Measurements from ENCODE around the gene GALT. TPM values are rescaled to one million over a fixed set of nuclear protein-coding genes. Genes with fewer than 3 reads are reported as not detected.
A peak's percentile ranks its signal among the peaks of the same experiment; 100 is the strongest.

Gene GALT
- total and polyA plus RNA-seq, 8 donors, result 42.8 to 81.6 (median 67.5) TPM

DNA sequence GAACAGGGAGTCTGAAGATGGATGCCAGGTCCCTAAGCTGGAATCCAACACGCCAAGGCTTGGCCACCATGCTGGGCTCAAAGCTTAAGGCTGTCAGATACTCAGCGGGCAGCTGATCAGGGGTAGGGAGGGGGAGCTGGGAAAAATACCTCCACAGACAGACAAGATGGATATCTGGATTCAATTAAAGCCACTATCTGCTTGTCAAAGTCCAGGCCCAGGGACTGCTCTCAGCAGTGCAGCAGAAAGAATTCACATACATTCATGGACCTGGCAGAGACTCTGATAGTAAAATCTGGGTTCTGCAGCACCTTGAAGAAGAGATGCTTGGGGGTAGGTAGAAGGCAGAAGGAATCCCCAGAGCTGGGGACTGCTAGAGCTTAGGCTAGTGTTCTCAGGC lies 31.3 kb upstream of the GALT start:
- no peak overlapping the region for H3K4me3 ChIP-seq
- peaks cover 5 to 30% of the 10 kb centered on the region in 2 donors for H3K4me1 ChIP-seq
- no peaks in the 10 kb centered on the region for H3K27me3 ChIP-seq
- peaks cover 0 to 45% of the 10 kb centered on the region in 2 donors for H3K36me3 ChIP-seq
- no peak overlapping the region for H3K27ac ChIP-seq
- TF ChIP-seq CTCF (IDR thresholded peaks at IDR 0.05), result no peak
- intact Hi-C loops (cut with DNase I), result no loop called here
- ATAC-seq (no peak), DNase-seq (no peak)
- H3K9me3 ChIP-seq, result no peaks in the 10 kb centered on the region

DNA sequence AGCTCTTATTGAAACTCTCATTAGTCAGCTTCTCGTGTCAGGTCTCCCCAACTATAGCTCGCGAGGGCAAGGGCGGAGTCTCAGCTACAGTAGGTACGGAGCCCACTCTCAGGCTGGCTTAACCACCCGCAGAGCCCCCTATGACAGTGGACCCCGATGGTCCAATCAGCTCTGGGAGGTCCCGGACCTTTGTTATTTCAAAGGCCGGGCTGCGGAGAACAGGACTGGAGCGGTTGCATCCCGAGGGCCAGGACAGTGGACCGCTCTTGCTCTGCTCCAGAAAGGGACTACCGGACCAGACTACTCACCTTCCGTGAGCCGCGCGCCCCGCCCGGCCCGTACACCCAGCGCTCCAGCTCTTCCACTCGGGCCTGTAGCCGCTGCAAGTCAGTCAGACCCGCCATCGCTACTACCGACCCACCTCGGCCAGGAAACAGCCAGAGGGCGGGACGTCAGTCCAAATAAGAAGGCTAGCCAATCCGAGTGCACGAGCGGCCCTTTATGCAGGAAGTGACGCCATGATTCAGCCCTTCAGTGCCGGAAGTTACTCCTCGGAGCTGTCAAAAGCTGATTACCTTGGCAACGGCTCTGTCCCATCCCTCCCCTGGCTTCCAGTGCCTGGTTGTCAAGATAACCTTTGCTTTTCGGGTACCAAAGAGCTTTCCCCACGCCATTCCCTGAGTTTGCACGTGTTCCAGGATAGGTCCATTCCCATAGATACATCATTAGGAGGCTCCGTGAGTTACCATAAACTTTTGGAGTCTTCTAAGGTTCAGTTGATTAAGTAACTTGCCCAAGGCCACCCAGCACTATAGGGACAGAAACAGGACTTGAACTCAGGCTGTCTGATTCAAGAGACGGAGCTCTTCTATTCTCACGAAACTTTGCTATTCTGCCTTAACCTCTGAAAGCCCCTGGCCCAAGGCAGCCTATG lies 26.1 kb upstream of the GALT start, which contains the start of gene DCTN3:
Gene DCTN3 (minus strand): TSS at position 435 of the 934 bp plus-strand sequence. CDS start 31 bp downstream, at position 404.
- Histone ChIP-seq H3K36me3 (peaks cover 0 to 32% of the 10 kb centered on the region in 2 donors), H3K27ac (peak within 1 kb of the TSS in 1 of 2 donors; percentile 43), H3K9me3 (no peaks in the 10 kb centered on the region), H3K27me3 (peaks cover 33 to 39% of the 10 kb centered on the region in 2 donors), H3K4me1 (peaks cover 5 to 27% of the 10 kb centered on the region in 2 donors), H3K4me3 (peak within 1 kb of the TSS; percentile 91 to 93)
- ATAC-seq (peak; percentile 99), DNase-seq (peak; percentile 89 to 95 (median 93))
- TF ChIP-seq CTCF (IDR thresholded peaks at IDR 0.05), result no peak
- intact Hi-C loops (cut with DNase I), result no loop called here

GRCh38 chr9:34623374-34624235 lies 22.9 kb upstream of the GALT start:
- Histone ChIP-seq H3K27ac (no peak overlapping the region), H3K36me3 (no peaks in the 10 kb centered on the region), H3K4me3 (no peak overlapping the region), H3K27me3 (peaks cover 64 to 72% of the 10 kb centered on the region in 2 donors), H3K9me3 (no peaks in the 10 kb centered on the region), H3K4me1 (peaks cover 5 to 31% of the 10 kb centered on the region in 2 donors)
- TF ChIP-seq CTCF (IDR thresholded peaks at IDR 0.05), result no peak
- ATAC-seq (no peak), DNase-seq (no peak)
- intact Hi-C loops (cut with DNase I), result no loop called here

GRCh38 chr9:34624475-34625185 lies 21.8 kb upstream of the GALT start:
- ATAC-seq (no peak), DNase-seq (no peak)
- Histone ChIP-seq H3K36me3 (no peaks in the 10 kb centered on the region), H3K9me3 (no peaks in the 10 kb centered on the region), H3K4me3 (no peak overlapping the region), H3K4me1 (peaks cover 2 to 31% of the 10 kb centered on the region in 2 donors), H3K27me3 (peaks cover 73 to 82% of the 10 kb centered on the region in 2 donors), H3K27ac (no peak overlapping the region)
- intact Hi-C loops (cut with DNase I), result no loop called here
- TF ChIP-seq CTCF (IDR thresholded peaks at IDR 0.05), result no peak

Data from left lung (tissue), 10 donors.